Measurements from ENCODE around the gene PTPN1.

- TF ChIP-seq SCRT2 (tag by site-specific recombination; IDR thresholded peaks at IDR 0.05) (peak; percentile 95), SP2 (tag by site-specific recombination; IDR thresholded peaks at IDR 0.05) (no peak), ZBTB8A (tag by site-specific recombination; IDR thresholded peaks at IDR 0.05) (no peak)
- TF ChIP-seq, protein P1, sequence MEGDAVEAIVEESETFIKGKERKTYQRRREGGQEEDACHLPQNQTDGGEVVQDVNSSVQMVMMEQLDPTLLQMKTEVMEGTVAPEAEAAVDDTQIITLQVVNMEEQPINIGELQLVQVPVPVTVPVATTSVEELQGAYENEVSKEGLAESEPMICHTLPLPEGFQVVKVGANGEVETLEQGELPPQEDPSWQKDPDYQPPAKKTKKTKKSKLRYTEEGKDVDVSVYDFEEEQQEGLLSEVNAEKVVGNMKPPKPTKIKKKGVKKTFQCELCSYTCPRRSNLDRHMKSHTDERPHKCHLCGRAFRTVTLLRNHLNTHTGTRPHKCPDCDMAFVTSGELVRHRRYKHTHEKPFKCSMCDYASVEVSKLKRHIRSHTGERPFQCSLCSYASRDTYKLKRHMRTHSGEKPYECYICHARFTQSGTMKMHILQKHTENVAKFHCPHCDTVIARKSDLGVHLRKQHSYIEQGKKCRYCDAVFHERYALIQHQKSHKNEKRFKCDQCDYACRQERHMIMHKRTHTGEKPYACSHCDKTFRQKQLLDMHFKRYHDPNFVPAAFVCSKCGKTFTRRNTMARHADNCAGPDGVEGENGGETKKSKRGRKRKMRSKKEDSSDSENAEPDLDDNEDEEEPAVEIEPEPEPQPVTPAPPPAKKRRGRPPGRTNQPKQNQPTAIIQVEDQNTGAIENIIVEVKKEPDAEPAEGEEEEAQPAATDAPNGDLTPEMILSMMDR (tag by site-specific recombination; IDR thresholded peaks at IDR 0.05), result no peak
Measured at GRCh38 chr20:50515471-50516106, 5.4 kb downstream of the PTPN1 start.
